ENCODE data around the gene COPZ1. TPM values are rescaled to one million over a fixed set of nuclear protein-coding genes. Genes with fewer than 3 reads are reported as not detected.
A peak's percentile ranks its signal among the peaks of the same experiment; 100 is the strongest.

The COPZ1 gene
- total RNA-seq, 1 experiment from 2014 or later, result 104 TPM

GRCh38 chr12:54349679-54350078 lies 24.7 kb downstream of the COPZ1 start:
- no peak overlapping the region for H2AK5ac ChIP-seq (ENCODE audit: insufficient read length, low read length)
- no peaks in the 10 kb centered on the region for H3K9me3 ChIP-seq (ENCODE audit: control insufficient read depth, low read depth, low read length)
- Mint-ChIP-seq H3K27ac (no peak overlapping the region), H3K4me3 (0 out of 5 replicates have a peak overlapping the region, but pooled peaks of 1 of the 2 experiments have one; percentile 3), H3K4me1 (peaks cover 49 to 55% of the 10 kb centered on the region in 2 experiments), H3K9me3 (no peaks in the 10 kb centered on the region), H3K27me3 (ENCODE audit: low read depth) (peaks cover 21% of the 10 kb centered on the region), H3K36me3 (ENCODE audit: insufficient read depth in 1 of 3, low read depth in 3 of 3) (peaks cover 29 to 52% (median 45%) of the 10 kb centered on the region in 3 experiments; a peak in 6 of 7 replicates)
- H3K18ac ChIP-seq (ENCODE audit: insufficient read length, low read depth, low read length), result no peak overlapping the region
- H3K4me2 ChIP-seq (ENCODE audit: insufficient read depth, insufficient read length, low read length), result no peak overlapping the region
- no peaks in the 10 kb centered on the region for H3K79me2 ChIP-seq (ENCODE audit: insufficient read depth, low read length)
- no peak overlapping the region for H3K14ac ChIP-seq (ENCODE audit: insufficient read depth, low read length)
- H2BK120ac ChIP-seq (ENCODE audit: low read depth, low read length, poor library complexity, severe bottlenecking), result no peak overlapping the region
- peaks cover 17% of the 10 kb centered on the region for H3K4me1 ChIP-seq (ENCODE audit: insufficient read depth, low read length)
- no peak overlapping the region for H2BK20ac ChIP-seq (ENCODE audit: low read depth, low read length, poor library complexity, severe bottlenecking)
- TF ChIP-seq, protein P1, sequence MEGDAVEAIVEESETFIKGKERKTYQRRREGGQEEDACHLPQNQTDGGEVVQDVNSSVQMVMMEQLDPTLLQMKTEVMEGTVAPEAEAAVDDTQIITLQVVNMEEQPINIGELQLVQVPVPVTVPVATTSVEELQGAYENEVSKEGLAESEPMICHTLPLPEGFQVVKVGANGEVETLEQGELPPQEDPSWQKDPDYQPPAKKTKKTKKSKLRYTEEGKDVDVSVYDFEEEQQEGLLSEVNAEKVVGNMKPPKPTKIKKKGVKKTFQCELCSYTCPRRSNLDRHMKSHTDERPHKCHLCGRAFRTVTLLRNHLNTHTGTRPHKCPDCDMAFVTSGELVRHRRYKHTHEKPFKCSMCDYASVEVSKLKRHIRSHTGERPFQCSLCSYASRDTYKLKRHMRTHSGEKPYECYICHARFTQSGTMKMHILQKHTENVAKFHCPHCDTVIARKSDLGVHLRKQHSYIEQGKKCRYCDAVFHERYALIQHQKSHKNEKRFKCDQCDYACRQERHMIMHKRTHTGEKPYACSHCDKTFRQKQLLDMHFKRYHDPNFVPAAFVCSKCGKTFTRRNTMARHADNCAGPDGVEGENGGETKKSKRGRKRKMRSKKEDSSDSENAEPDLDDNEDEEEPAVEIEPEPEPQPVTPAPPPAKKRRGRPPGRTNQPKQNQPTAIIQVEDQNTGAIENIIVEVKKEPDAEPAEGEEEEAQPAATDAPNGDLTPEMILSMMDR (conservative IDR thresholded peaks at IDR 0.05), result no peak
- H2BK15ac ChIP-seq (ENCODE audit: low read depth, low read length), result no peak overlapping the region
- H3T11ph ChIP-seq (ENCODE audit: low read length), result no peak overlapping the region
- no peaks in the 10 kb centered on the region for H3K27me3 ChIP-seq (ENCODE audit: insufficient read depth, low read length)
- H4K5ac ChIP-seq (ENCODE audit: insufficient read length, low read depth, low read length), result no peak overlapping the region
- no peak overlapping the region for H3K27ac ChIP-seq (ENCODE audit: insufficient read length, low read depth, low read length)
- H2BK12ac ChIP-seq (ENCODE audit: insufficient read length, low read depth, low read length), result no peak overlapping the region
- H3K23me2 ChIP-seq (ENCODE audit: insufficient read length, low read depth, low read length, poor library complexity, severe bottlenecking), result peaks cover 8% of the 10 kb centered on the region
- no peak overlapping the region for H3K9ac ChIP-seq (ENCODE audit: extremely low read depth, insufficient read length, low read length)
- no peak overlapping the region for H4K91ac ChIP-seq (ENCODE audit: insufficient read length, low read depth, low read length)
- H3K79me1 ChIP-seq (ENCODE audit: insufficient read depth, low read depth, low read length, poor library complexity, severe bottlenecking), result no peaks in the 10 kb centered on the region
- no peak for DNase-seq
- H2AFZ ChIP-seq (ENCODE audit: low read length), result no peak overlapping the region
- no peak overlapping the region for H3K23ac ChIP-seq (ENCODE audit: insufficient read length, low read depth, low read length)
- H4K20me1 ChIP-seq (ENCODE audit: control insufficient read depth, insufficient read depth, insufficient read length), result no peaks in the 10 kb centered on the region
- no peak overlapping the region for H4K8ac ChIP-seq (replicated peaks; ENCODE audit: insufficient read length, low read depth, low read length)
- H3K4ac ChIP-seq (ENCODE audit: low read depth, low read length), result no peak overlapping the region
- no peak overlapping the region for H3K56ac ChIP-seq (ENCODE audit: insufficient read length, low read depth, low read length)
- no peak overlapping the region for H2BK5ac ChIP-seq (ENCODE audit: insufficient read length, low read length)

All from H9 (cell line).